ENCODE results near the gene GPS1. TPM values are rescaled to one million over a fixed set of nuclear protein-coding genes. Genes with fewer than 3 reads are reported as not detected.

The GPS1 gene
- total and polyA plus RNA-seq, 9 of the 15 experiments (the other 6 are each of a cell fraction or from before 2014, with no cell fraction given): 3.1 to 167 (median 69.9) TPM

DNA sequence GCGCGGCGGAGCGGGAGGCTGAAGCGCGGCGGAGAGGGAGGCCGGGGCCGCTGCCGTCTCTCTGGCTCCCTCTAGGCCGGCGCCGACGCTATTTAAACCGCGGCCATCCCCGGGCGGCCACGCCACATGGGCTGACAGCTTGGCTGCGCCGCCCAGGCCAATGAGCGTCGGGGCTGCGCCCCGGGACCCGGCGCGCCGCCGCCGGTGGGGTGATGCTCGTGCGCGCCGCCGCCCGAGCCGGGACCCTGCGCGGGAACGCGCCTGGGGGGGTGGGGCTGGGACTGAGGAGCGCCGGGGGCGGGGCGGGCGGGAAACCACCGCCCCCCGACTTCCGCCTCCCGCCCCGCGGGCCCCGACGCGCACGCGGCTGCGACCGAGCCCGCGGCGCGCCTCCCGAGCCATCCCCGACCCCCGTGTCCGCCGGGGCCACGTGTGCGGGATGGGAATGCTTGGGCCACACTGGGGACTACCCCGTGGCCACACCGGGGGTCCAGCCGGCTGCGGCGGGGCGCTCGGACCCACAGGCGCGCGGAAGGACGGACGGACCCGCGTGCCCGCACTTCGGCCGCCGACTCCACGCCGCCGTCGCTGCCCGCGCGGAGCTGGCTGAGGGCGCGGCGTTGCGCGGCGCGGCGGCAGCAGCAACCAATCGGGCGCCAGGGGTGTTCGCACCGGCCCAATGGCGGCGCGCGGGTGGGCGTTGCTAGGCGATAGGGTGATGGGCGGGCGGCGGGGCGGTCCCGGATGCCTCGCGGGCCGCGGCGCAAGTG, 46.7 kb downstream of the GPS1 start, which contains the start of gene FASN (continued):
- TF ChIP-seq ZBTB33 (CRISPR knock-in tag; IDR thresholded peaks at IDR 0.05) (peak; percentile 70), SMC3 (conservative IDR thresholded peaks at IDR 0.05; ENCODE audit: insufficient read depth, low read depth, low read length) (no peak; the same call in 1 of the 2 replicates), SMAD4 (CRISPR knock-in tag; conservative IDR thresholded peaks at IDR 0.05) (peak; percentile 91), NONO (IDR thresholded peaks at IDR 0.05; ENCODE audit: low read depth in 2 of 2, low read length in 1 of 2) (peak in 1 of 2 experiments; percentile 83; a peak in 2 of 4 replicates), POLR2H (tag; IDR thresholded peaks at IDR 0.05; ENCODE audit: low read depth) (peak; percentile 93), MBD2 (IDR thresholded peaks at IDR 0.05; ENCODE audit: borderline replicate concordance, low read depth) (peak; percentile 87; the same call in 1 of the 2 replicates), JUN (IDR thresholded peaks at IDR 0.05; ENCODE audit: borderline replicate concordance, low read depth, low read length) (peak; percentile 24; the same call in 1 of the 2 replicates), JUN (CRISPR knock-in tag; IDR thresholded peaks at IDR 0.05; ENCODE audit: borderline replicate concordance) (no peak), SOX6 (IDR thresholded peaks at IDR 0.05) (peak; percentile 26; the same call in 1 of the 2 replicates), HNRNPUL1 (IDR thresholded peaks at IDR 0.05; ENCODE audit: low read length) (no peak), ESRRA (IDR thresholded peaks at IDR 0.05; ENCODE audit: borderline replicate concordance, low read depth) (peak; percentile 51; the same call in 1 of the 2 replicates), ZNF217 (CRISPR knock-in tag; IDR thresholded peaks at IDR 0.05) (no peak)
- TF ChIP-seq, protein P1, sequence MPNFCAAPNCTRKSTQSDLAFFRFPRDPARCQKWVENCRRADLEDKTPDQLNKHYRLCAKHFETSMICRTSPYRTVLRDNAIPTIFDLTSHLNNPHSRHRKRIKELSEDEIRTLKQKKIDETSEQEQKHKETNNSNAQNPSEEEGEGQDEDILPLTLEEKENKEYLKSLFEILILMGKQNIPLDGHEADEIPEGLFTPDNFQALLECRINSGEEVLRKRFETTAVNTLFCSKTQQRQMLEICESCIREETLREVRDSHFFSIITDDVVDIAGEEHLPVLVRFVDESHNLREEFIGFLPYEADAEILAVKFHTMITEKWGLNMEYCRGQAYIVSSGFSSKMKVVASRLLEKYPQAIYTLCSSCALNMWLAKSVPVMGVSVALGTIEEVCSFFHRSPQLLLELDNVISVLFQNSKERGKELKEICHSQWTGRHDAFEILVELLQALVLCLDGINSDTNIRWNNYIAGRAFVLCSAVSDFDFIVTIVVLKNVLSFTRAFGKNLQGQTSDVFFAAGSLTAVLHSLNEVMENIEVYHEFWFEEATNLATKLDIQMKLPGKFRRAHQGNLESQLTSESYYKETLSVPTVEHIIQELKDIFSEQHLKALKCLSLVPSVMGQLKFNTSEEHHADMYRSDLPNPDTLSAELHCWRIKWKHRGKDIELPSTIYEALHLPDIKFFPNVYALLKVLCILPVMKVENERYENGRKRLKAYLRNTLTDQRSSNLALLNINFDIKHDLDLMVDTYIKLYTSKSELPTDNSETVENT (CRISPR knock-in tag; IDR thresholded peaks at IDR 0.05): peak; percentile 97
- TF ChIP-seq, protein P2, sequence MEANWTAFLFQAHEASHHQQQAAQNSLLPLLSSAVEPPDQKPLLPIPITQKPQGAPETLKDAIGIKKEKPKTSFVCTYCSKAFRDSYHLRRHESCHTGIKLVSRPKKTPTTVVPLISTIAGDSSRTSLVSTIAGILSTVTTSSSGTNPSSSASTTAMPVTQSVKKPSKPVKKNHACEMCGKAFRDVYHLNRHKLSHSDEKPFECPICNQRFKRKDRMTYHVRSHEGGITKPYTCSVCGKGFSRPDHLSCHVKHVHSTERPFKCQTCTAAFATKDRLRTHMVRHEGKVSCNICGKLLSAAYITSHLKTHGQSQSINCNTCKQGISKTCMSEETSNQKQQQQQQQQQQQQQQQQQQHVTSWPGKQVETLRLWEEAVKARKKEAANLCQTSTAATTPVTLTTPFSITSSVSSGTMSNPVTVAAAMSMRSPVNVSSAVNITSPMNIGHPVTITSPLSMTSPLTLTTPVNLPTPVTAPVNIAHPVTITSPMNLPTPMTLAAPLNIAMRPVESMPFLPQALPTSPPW (CRISPR knock-in tag; IDR thresholded peaks at IDR 0.05): peak; percentile 86
- TF ChIP-seq, protein P3, sequence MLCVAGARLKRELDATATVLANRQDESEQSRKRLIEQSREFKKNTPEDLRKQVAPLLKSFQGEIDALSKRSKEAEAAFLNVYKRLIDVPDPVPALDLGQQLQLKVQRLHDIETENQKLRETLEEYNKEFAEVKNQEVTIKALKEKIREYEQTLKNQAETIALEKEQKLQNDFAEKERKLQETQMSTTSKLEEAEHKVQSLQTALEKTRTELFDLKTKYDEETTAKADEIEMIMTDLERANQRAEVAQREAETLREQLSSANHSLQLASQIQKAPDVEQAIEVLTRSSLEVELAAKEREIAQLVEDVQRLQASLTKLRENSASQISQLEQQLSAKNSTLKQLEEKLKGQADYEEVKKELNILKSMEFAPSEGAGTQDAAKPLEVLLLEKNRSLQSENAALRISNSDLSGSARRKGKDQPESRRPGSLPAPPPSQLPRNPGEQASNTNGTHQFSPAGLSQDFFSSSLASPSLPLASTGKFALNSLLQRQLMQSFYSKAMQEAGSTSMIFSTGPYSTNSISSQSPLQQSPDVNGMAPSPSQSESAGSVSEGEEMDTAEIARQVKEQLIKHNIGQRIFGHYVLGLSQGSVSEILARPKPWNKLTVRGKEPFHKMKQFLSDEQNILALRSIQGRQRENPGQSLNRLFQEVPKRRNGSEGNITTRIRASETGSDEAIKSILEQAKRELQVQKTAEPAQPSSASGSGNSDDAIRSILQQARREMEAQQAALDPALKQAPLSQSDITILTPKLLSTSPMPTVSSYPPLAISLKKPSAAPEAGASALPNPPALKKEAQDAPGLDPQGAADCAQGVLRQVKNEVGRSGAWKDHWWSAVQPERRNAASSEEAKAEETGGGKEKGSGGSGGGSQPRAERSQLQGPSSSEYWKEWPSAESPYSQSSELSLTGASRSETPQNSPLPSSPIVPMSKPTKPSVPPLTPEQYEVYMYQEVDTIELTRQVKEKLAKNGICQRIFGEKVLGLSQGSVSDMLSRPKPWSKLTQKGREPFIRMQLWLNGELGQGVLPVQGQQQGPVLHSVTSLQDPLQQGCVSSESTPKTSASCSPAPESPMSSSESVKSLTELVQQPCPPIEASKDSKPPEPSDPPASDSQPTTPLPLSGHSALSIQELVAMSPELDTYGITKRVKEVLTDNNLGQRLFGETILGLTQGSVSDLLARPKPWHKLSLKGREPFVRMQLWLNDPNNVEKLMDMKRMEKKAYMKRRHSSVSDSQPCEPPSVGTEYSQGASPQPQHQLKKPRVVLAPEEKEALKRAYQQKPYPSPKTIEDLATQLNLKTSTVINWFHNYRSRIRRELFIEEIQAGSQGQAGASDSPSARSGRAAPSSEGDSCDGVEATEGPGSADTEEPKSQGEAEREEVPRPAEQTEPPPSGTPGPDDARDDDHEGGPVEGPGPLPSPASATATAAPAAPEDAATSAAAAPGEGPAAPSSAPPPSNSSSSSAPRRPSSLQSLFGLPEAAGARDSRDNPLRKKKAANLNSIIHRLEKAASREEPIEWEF (CRISPR knock-in tag; IDR thresholded peaks at IDR 0.05): peak; percentile 36; the same call in 1 of the 2 replicates

Data from K562 (cell line).